Caco-2 (cell line): Measurements from ENCODE around the gene USP9X. TPM values are rescaled to one million over a fixed set of nuclear protein-coding genes. Genes with fewer than 3 reads are reported as not detected.

Source experiments
- BruUV-seq: library from RNA; stranded (reverse); fragments of 400-500 nt; replicated peaks from 2 replicates; lab custom pipeline; 2021; lab: Mats Ljungman, UMichigan
- CTCF ChIA-PET: fragments of 300-600 bp; sonication (Branson Sonifier 250); formaldehyde crosslinking; loops from one replicate; lab custom pipeline; 2022; ENCODE audit warnings: antibody characterized with exemption; lab: Charles Lee
- POLR2A ChIA-PET: fragments of 300-600 bp; sonication (Branson Sonifier 250); formaldehyde crosslinking; loops from one replicate; lab custom pipeline; 2022; ENCODE audit warnings: antibody characterized with exemption; lab: Charles Lee
- DNase-seq, 2 experiments: peaks; one replicate each; pipeline versions ENCODE4 v3.0.0 to v3.0.0-alpha.2; 2020 to 2022
- H3K27me3 ChIP-seq: replicated peaks from 2 replicates; pipeline ENCODE4 v1.6.0; 2011; ENCODE audit warnings: low read length; ENCODE audit not compliant: control insufficient read depth, insufficient read depth
- H3K36me3 ChIP-seq: 2 replicates; pipeline ENCODE4 v1.5.1; 2011; ENCODE audit warnings: low read length; ENCODE audit not compliant: control insufficient read depth, insufficient read depth
- H3K4me1 ChIP-seq: fragments of 250-450 bp; sonication (Bioruptor Pico); 2 replicates; pipeline ENCODE4 v1.5.1; 2020; ENCODE audit warnings: mild to moderate bottlenecking
- H3K4me3 ChIP-seq: 2 replicates; pipeline ENCODE4 v1.5.1; 2011; ENCODE audit warnings: low read depth, mild to moderate bottlenecking, control low read depth, low read length
- H3K9me3 ChIP-seq: fragments of 250-450 bp; sonication (Bioruptor Pico); 2 replicates; pipeline ENCODE4 v1.5.1; 2020; ENCODE audit warnings: mild to moderate bottlenecking, moderate library complexity
- H3K27ac Mint-ChIP-seq: one replicate; pipeline ENCODE4 v1.8.0; 2022; ENCODE audit warnings: mixed read lengths; ENCODE audit not compliant: unreplicated experiment
- H3K27me3 Mint-ChIP-seq: one replicate; pipeline ENCODE4 v1.8.0; 2022; ENCODE audit warnings: mixed read lengths; ENCODE audit not compliant: insufficient read depth, unreplicated experiment
- H3K36me3 Mint-ChIP-seq: one replicate; pipeline ENCODE4 v1.8.0; 2022; ENCODE audit warnings: mild to moderate bottlenecking, mixed read lengths; ENCODE audit not compliant: insufficient read depth, unreplicated experiment
- H3K4me1 Mint-ChIP-seq: one replicate; pipeline ENCODE4 v1.8.0; 2022; ENCODE audit warnings: low read depth, mixed read lengths; ENCODE audit not compliant: unreplicated experiment
- H3K4me3 Mint-ChIP-seq: one replicate; pipeline ENCODE4 v1.8.0; 2022; ENCODE audit warnings: mild to moderate bottlenecking, moderate library complexity, mixed read lengths; ENCODE audit not compliant: unreplicated experiment
- H3K9me3 Mint-ChIP-seq: one replicate; pipeline ENCODE4 v1.8.0; 2022; ENCODE audit warnings: mixed read lengths; ENCODE audit not compliant: unreplicated experiment
- intact Hi-C: fragments of 100-400 bp; cut with micrococcal nuclease; formaldehyde crosslinking; loops from one replicate; pipeline ENCODE4 v1.10.0; 2022; ENCODE audit not compliant: unreplicated experiment
- total RNA-seq: library from RNA; stranded (reverse); gene quantifications from 2 replicates; pipeline ENCODE4 v1.2.3, GENCODE V29; 2022
- TF ChIP-seq, protein P1 (sequence below), 2 experiments: fragments of 200-600 bp in 1 of 2; IDR thresholded peaks; 1 replicate in 1 of 2; 2 replicates in 1 of 2; pipeline versions ENCODE4 v1.5.1 to v1.8.0; 2011 to 2022; ENCODE audit warnings: antibody characterized with exemption in 1 of 2, control low read depth in 1 of 2, inconsistent platforms in 1 of 2, low read depth in 1 of 2, low read length in 1 of 2, mild to moderate bottlenecking in 1 of 2, moderate library complexity in 1 of 2; ENCODE audit not compliant: insufficient read depth in 1 of 2, severe bottlenecking in 1 of 2, unreplicated experiment in 1 of 2

USP9X gene
- total RNA-seq, 1 experiment from 2014 or later: 73.7 TPM

DNA sequence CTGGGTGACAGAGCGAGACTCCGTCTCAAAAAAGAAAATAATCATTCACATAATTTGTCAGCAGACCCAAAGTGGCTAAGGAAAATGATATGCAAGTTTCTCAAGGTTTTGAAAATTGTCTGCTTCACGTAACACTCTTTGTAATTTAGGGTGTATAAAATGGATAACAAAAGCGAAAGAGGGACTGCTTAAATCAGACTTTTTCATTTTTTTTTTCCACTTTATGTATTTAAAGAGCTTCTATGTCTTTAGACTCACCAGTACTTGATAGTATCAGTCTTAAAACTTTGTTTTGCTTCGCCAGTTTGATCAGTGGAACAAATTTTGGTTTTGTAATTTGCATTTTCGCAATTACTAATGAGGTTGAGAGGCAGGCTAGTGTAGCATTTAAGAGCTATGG lies 34.6 kb downstream of the USP9X start:
- intact Hi-C loops: loop anchor here (10.0 kb wide), 1 partner anchor 465 kb away; no protein-coding TSS in a partner anchor
- CTCF ChIA-PET: no interaction called here
- H3K4me1 Mint-ChIP-seq: peaks cover 7% of the 10 kb centered on the region

DNA sequence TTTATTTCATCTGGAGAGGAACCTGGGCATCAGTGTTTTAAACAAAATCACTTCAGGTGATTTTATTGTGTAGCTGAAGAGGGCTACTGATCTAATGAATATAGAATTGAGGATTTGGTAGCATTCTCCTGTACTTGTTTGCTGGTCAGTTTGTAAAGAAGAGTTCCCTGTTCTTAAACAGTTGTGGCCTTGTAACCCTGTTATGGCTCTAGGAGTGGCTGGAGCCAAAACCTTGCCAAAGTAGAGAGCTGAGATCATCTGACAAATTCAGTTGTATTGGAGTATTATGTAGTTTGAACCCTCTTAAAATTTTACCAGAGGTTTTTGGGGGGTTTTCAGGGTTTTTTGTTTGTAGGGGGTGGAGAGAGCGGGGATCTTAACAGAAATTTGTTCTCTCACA lies 36.5 kb downstream of the USP9X start:
- H3K4me1 ChIP-seq: no peaks in the 10 kb centered on the region
- no peak overlapping the region for H3K4me3 Mint-ChIP-seq

More for the DNA sequence above, 34.6 kb downstream of the USP9X start:
- Mint-ChIP-seq H3K36me3 (peaks cover 24% of the 10 kb centered on the region), H3K4me3 (no peak overlapping the region), H3K27ac (no peak overlapping the region), H3K27me3 (no peaks in the 10 kb centered on the region), H3K9me3 (no peaks in the 10 kb centered on the region)
- Histone ChIP-seq H3K36me3 (no peaks in the 10 kb centered on the region), H3K4me1 (no peaks in the 10 kb centered on the region), H3K9me3 (no peaks in the 10 kb centered on the region), H3K4me3 (no peak overlapping the region), H3K27me3 (no peaks in the 10 kb centered on the region)
- BruUV-seq: no TSS peak
- POLR2A ChIA-PET: no interaction called here
- TF ChIP-seq, protein P1, sequence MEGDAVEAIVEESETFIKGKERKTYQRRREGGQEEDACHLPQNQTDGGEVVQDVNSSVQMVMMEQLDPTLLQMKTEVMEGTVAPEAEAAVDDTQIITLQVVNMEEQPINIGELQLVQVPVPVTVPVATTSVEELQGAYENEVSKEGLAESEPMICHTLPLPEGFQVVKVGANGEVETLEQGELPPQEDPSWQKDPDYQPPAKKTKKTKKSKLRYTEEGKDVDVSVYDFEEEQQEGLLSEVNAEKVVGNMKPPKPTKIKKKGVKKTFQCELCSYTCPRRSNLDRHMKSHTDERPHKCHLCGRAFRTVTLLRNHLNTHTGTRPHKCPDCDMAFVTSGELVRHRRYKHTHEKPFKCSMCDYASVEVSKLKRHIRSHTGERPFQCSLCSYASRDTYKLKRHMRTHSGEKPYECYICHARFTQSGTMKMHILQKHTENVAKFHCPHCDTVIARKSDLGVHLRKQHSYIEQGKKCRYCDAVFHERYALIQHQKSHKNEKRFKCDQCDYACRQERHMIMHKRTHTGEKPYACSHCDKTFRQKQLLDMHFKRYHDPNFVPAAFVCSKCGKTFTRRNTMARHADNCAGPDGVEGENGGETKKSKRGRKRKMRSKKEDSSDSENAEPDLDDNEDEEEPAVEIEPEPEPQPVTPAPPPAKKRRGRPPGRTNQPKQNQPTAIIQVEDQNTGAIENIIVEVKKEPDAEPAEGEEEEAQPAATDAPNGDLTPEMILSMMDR (IDR thresholded peaks at IDR 0.05; ENCODE audit: insufficient read depth in 1 of 2, low read depth in 1 of 2, low read length in 1 of 2, severe bottlenecking in 1 of 2, unreplicated experiment in 1 of 2): no peak
- no peak for DNase-seq

DNA sequence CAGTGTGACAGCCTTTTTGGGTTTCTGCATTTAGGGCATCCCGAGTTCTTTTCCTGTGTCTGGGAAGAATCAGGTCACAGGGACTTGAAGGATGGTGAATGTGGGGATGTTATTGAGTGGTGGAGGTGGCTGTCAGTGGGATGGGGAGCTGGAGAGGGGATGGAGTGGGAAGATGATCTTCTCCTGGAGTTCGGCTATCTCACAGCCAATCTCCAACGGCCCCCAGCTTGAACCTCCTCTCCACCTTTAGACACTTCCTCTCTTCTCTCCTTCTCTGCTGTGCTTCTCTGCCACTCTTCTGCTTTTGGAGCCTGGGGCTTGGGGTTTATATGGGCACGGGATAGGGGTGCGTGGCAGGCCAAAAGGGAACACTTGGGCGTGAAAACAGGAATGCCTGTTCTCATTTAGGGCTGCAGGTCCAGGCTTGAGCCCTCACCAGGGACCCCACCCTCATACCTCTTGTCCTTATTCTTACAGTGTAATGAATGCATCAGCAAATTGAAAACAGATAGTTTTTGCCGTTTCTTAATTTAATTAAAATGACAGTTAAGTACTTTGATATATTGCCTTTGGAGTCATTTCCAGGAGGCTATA lies 37.5 kb downstream of the USP9X start:
- Histone ChIP-seq H3K4me1 (no peaks in the 10 kb centered on the region), H3K27me3 (no peaks in the 10 kb centered on the region), H3K9me3 (no peaks in the 10 kb centered on the region), H3K4me3 (no peak overlapping the region), H3K36me3 (no peaks in the 10 kb centered on the region)
- no TSS peak for BruUV-seq
- Mint-ChIP-seq H3K27me3 (no peaks in the 10 kb centered on the region), H3K27ac (no peak overlapping the region), H3K4me1 (peaks cover 13% of the 10 kb centered on the region), H3K9me3 (no peaks in the 10 kb centered on the region), H3K36me3 (peaks cover 36% of the 10 kb centered on the region), H3K4me3 (no peak overlapping the region)
- intact Hi-C loops: loop anchor here (10.0 kb wide), 1 partner anchor 468 kb away; no protein-coding TSS in a partner anchor
- ChIA-PET POLR2A (no interaction called here), CTCF (no interaction called here)
- no peak for DNase-seq
- TF ChIP-seq, protein P1 (IDR thresholded peaks at IDR 0.05; ENCODE audit: insufficient read depth in 1 of 2, low read depth in 1 of 2, low read length in 1 of 2, severe bottlenecking in 1 of 2, unreplicated experiment in 1 of 2): no peak

More for the DNA sequence above, 36.5 kb downstream of the USP9X start:
- no peaks in the 10 kb centered on the region for H3K9me3 ChIP-seq
- no peak overlapping the region for H3K4me3 ChIP-seq
- TF ChIP-seq, protein P1 (IDR thresholded peaks at IDR 0.05; ENCODE audit: insufficient read depth in 1 of 2, low read depth in 1 of 2, low read length in 1 of 2, severe bottlenecking in 1 of 2, unreplicated experiment in 1 of 2): no peak
- CTCF ChIA-PET: no interaction called here
- no peaks in the 10 kb centered on the region for H3K27me3 ChIP-seq
- intact Hi-C loops: loop anchor here (10.0 kb wide), 1 partner anchor 467 kb away; no protein-coding TSS in a partner anchor
- peaks cover 33% of the 10 kb centered on the region for H3K36me3 Mint-ChIP-seq
- no TSS peak for BruUV-seq
- POLR2A ChIA-PET: no interaction called here
- DNase-seq: no peak
- no peaks in the 10 kb centered on the region for H3K27me3 Mint-ChIP-seq
- no peaks in the 10 kb centered on the region for H3K9me3 Mint-ChIP-seq
- H3K36me3 ChIP-seq: no peaks in the 10 kb centered on the region
- no peak overlapping the region for H3K27ac Mint-ChIP-seq
- H3K4me1 Mint-ChIP-seq: peaks cover 13% of the 10 kb centered on the region
